HL-60 (cell line): Measurements from ENCODE around the gene SPTBN5.

Experiments
- CTCF ChIP-seq: IDR thresholded peaks from one replicate; pipeline ENCODE4 v1.5.1; 2011; ENCODE audit warnings: low read length, control low read depth, inconsistent platforms; ENCODE audit not compliant: insufficient read depth
- GABPA ChIP-seq: IDR thresholded peaks from 2 replicates; pipeline ENCODE4 v1.6.1; 2012; ENCODE audit warnings: low read depth
- POLR2AphosphoS5 ChIP-seq: IDR thresholded peaks from 2 replicates; pipeline ENCODE4 v1.6.1; 2012; ENCODE audit warnings: low read depth
- REST ChIP-seq: IDR thresholded peaks from 2 replicates; pipeline ENCODE4 v1.6.1; 2012; ENCODE audit warnings: low read depth; ENCODE audit not compliant: insufficient replicate concordance
- SPI1 ChIP-seq: IDR thresholded peaks from 2 replicates; pipeline ENCODE4 v1.6.1; 2012; ENCODE audit warnings: low read depth, mild to moderate bottlenecking, borderline replicate concordance

- TF ChIP-seq CTCF: no peak
- TF ChIP-seq POLR2AphosphoS5: no peak
- TF ChIP-seq REST: no peak
- no peak for TF ChIP-seq GABPA
- no peak for TF ChIP-seq SPI1
Measured at GRCh38 chr15:41873711-41874110, 20.1 kb downstream of the SPTBN5 start.
